Endometrial microvascular endothelial cells (primary cell): Measurements from ENCODE around the gene PI16. TPM values are rescaled to one million over a fixed set of nuclear protein-coding genes. Genes with fewer than 3 reads are reported as not detected.
"Not testable (repeated sequence)": the region's sequence is repeated elsewhere in the genome, so short reads cannot be mapped to it uniquely, and the experiment has no call there.

Experiments used
- in situ Hi-C: cut with HindIII; loops from 2 replicates; pipeline ENCODE4 v1.10.0; 2017; ENCODE audit warnings: low sequenced_read_pairs, low pct_unique_long_range_greater_than_20kb; ENCODE audit errors: inconsistent ontology term
- total RNA-seq: library from RNA; depleted of rRNA; stranded (reverse); fragments of >200 nt; gene quantifications from one replicate; pipeline ENCODE4 v1.2.3, GENCODE V29; 2015; ENCODE audit errors: inconsistent ontology term

PI16 gene
- total RNA-seq, 1 donor from 2014 or later = not detected

DNA sequence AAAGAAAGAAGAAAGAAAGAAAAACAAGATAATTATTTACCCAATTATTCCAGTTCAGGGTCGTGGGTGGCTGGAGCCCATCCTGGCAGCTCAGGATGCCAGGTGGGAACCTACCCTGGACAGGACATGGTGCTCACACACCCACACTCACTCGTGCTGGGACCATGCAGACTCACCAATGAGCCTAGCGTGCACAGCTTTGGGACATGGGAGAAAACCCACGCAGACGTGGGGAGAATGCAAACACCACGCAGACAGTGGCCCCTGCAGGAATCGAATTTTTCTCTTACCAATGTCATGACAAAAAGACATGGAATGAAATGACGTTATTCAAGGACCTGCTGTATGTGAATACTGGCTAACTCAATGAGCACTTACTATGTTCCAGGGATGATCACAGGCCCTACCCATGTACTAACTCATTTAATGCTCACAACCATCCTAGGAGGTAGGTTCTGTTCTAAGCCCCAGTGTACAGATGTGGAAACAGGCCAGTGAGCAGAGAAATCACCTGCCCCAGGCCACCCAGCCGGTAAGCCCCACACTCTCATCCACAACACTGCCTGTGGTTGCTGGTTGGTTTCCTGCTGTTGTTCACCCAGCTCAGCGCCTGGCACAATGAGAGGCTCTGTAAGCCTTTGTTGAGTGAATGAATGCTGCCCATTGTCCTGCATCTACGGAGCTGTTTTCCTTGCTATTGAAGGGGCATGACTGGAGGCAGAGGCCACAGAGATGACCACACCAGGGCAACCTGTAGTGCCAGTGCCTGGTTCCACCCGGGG lies 6.8 kb upstream of the PI16 start:
- in situ Hi-C loops = no loop called here

- in situ Hi-C loops = not testable (repeated sequence)
Observed at GRCh38 chr6:36949076-36949475, 5.5 kb upstream of the PI16 start.

- in situ Hi-C loops = no loop called here
Observed at GRCh38 chr6:36949636-36950035, 4.9 kb upstream of the PI16 start.

GRCh38 chr6:36953931-36954261 lies 642 bp upstream of the PI16 start:
- in situ Hi-C loops = no loop called here

- in situ Hi-C loops = no loop called here
Observed at GRCh38 chr6:36955136-36955535, 598 bp downstream of the PI16 start.

GRCh38 chr6:36955671-36956445 lies 1.3 kb downstream of the PI16 start:
- in situ Hi-C loops = no loop called here

- in situ Hi-C loops = no loop called here
Observed at GRCh38 chr6:36956446-36956820, 1.9 kb downstream of the PI16 start.

- in situ Hi-C loops = no loop called here
Observed at GRCh38 chr6:36957773-36958271, 3.3 kb downstream of the PI16 start.

DNA sequence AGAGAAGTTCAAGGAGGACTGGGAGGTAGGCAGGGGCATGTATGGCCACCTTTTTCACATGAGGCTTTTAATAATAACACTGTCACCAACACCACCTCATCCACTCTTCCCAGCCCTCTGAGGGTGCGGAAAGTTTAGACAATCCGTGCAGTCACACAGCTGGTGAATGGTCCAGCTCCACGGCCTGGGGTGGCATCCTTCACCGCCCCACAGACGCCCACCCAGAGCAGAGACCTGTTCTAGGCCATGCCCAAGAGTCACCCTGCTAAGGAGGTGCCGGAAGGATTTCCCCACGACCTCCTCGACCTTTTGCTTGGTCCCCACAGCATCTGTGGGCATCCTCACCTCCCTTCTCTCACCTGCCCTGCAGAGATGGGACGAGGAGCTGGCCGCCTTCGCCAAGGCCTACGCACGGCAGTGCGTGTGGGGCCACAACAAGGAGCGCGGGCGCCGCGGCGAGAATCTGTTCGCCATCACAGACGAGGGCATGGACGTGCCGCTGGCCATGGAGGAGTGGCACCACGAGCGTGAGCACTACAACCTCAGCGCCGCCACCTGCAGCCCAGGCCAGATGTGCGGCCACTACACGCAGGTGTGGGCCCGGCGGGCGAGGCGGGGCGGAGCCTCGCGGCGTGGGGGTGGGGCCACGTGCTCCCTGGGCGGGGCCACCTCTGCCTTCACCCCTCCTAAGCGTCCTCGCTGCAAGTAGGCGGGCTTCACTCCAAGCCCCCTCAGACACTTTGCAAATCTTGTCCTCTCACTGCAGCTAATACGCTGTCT lies 4.4 kb downstream of the PI16 start:
- in situ Hi-C loops = no loop called here

DNA sequence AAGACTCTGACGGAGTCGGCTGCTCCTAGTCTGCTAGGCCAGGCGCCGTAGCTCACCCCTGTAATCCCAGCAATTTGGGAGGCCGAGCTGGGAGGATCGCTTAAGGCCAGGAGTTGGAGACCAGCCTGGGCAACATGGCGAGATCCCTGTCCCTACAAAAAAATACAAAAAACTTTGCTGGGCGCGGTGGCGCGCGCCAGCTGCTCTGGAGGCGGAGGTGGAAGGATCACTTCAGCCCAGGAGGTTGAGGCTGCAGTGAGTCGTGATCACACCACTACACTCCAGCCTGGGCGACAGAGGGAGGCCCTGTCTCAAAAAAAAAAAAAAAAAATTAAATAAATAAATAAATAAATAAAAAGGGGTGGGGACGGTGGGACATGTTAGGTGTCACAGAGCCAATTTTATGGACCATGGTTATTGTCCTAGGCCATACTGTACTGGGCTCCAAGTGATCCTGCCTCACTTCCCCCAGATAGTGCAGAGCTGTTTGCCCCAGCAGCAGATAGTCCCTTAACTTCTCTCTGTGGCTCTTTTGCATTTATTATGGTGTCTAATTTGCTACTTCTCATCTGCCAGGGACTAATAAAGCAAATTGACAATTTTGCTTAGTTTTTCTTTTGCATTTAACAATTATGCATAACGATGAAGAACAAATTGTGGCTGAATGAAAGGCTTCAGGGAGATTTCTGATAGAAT lies 5.2 kb downstream of the PI16 start:
- in situ Hi-C loops = no loop called here

GRCh38 chr6:36961441-36962435 lies 7.2 kb downstream of the PI16 start:
- in situ Hi-C loops = no loop called here

GRCh38 chr6:36962874-36963273 lies 8.3 kb downstream of the PI16 start:
- in situ Hi-C loops = no loop called here

DNA sequence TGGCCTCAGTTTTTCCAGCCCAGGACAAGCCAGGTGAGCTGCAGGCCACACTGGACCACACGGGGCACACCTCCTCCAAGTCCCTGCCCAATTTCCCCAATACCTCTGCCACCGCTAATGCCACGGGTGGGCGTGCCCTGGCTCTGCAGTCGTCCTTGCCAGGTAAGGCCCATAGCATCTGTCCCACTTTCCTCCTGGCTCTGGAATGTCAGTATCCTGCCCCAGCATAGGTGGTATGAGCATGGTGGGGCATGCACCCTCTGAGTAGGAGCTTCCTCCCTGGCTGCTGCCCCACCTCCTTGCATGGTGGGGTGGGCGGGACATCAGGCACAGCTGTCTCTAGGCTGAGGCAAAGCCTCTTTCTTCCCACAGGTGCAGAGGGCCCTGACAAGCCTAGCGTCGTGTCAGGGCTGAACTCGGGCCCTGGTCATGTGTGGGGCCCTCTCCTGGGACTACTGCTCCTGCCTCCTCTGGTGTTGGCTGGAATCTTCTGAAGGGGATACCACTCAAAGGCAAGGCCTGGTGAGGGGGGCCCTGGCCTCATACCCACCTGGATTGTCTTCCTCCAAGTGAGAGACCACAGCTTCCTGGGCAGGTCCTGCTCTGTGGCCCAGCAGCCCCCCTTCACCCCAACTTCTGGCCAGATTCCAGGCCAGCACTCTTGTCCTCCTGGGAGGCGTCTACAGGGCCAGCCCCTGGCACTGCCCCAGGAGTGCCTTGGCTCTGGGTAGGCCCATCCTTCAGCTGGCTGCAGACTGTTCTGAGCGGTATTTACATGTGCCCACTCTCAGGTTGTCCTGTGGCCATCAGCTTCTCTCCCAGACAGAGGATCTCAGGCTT lies 9.1 kb downstream of the PI16 start:
- in situ Hi-C loops = no loop called here

GRCh38 chr6:36964349-36964748 lies 9.8 kb downstream of the PI16 start:
- in situ Hi-C loops = no loop called here

DNA sequence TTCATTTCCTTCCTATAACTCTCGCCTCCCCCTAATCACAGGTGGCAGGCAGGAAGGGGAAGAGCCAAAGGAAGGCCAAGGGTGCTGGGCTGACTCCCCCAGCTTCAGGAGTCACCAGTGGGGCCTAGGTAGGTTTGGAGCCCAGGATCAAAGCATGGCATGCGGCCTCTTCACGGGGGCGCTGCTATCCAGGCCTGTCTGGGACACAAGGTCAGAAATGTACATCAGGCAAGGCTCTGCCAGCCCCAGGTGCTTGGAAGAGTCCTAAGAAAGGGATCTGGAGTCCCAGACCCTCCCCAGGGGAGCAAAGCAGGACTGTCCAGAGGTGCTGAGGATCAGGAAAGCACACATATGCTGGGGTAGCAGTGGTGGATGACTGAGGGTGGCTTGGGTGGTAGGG lies 10.4 kb downstream of the PI16 start:
- in situ Hi-C loops = no loop called here

DNA sequence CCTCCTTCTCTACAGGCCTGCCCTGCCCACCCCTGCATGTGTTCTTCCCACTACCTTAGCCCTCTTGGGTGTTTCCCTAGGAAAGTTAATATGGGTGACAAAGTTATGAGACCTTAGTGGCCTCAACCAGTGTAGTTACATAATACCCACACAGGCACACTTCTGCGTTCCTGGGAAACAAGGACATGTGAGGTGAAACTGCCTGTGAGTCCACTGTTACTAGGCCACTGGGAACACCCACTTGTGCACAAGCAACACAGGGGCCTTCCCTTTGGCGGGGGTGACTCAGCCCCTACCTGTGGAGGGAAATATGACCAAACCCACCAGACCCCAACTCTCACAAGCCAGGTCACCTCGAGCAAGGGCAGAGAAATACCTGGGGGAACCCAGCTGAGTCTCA lies 12.8 kb downstream of the PI16 start:
- in situ Hi-C loops = no loop called here

- in situ Hi-C loops = no loop called here
Observed at GRCh38 chr6:36967757-36968156, 13.2 kb downstream of the PI16 start.
